MM.1S (cell line): ENCODE data around the gene PATJ.

Experiments used
- DNase-seq: peaks from one replicate; pipeline ENCODE4 v3.0.0-alpha.2; 2015
- H2AFZ ChIP-seq: fragments of 300-600 bp; sonication (generic); 2 replicates; pipeline ENCODE4 v1.6.0; 2016; ENCODE audit warnings: antibody characterized with exemption, low read length
- H3F3A ChIP-seq: fragments of 300-600 bp; sonication (generic); 2 replicates; pipeline ENCODE4 v1.6.1; 2016; ENCODE audit warnings: mild to moderate bottlenecking, antibody characterized with exemption, low read length, moderate library complexity, mixed read lengths; ENCODE audit not compliant: insufficient read depth
- H3K27ac ChIP-seq: fragments of 300-600 bp; sonication (generic); 2 replicates; pipeline ENCODE4 v1.5.1; 2016; ENCODE audit warnings: mild to moderate bottlenecking, low read length
- H3K27me3 ChIP-seq: fragments of 300-600 bp; sonication (generic); replicated peaks from 2 replicates; pipeline ENCODE4 v1.6.0; 2016; ENCODE audit warnings: low read length; ENCODE audit not compliant: insufficient read depth
- H3K36me3 ChIP-seq: fragments of 300-600 bp; sonication (generic); replicated peaks from 2 replicates; pipeline ENCODE4 v1.6.1; 2016; ENCODE audit warnings: mild to moderate bottlenecking, low read length, mixed read lengths; ENCODE audit not compliant: insufficient read depth
- H3K4me1 ChIP-seq: fragments of 300-600 bp; sonication (generic); 2 replicates; pipeline ENCODE4 v1.6.1; 2016; ENCODE audit warnings: low read length, mixed read lengths
- H3K4me2 ChIP-seq: fragments of 300-600 bp; sonication (generic); 2 replicates; pipeline ENCODE4 v1.6.0; 2016; ENCODE audit warnings: low read depth, low read length
- H3K4me3 ChIP-seq: fragments of 300-600 bp; sonication (generic); 2 replicates; pipeline ENCODE4 v1.5.1; 2016; ENCODE audit warnings: low read length, mixed read lengths
- H3K79me2 ChIP-seq: fragments of 300-600 bp; sonication (generic); 2 replicates; pipeline ENCODE4 v1.6.1; 2016; ENCODE audit warnings: mixed run types, low read length, mixed read lengths
- H3K9ac ChIP-seq: fragments of 300-600 bp; sonication (generic); 2 replicates; pipeline ENCODE4 v1.6.1; 2016; ENCODE audit warnings: low read length, mixed read lengths
- H3K9me2 ChIP-seq: fragments of 300-600 bp; sonication (generic); replicated peaks from 2 replicates; pipeline ENCODE4 v1.6.1; 2016; ENCODE audit warnings: mild to moderate bottlenecking, low read length, mixed read lengths; ENCODE audit not compliant: insufficient read depth
- H3K9me3 ChIP-seq: fragments of 300-600 bp; sonication (generic); replicated peaks from 2 replicates; pipeline ENCODE4 v1.6.1; 2016; ENCODE audit warnings: mild to moderate bottlenecking, low read length, mixed read lengths; ENCODE audit not compliant: insufficient read depth
- H4K20me1 ChIP-seq: fragments of 300-600 bp; sonication (generic); 2 replicates; pipeline ENCODE4 v1.6.1; 2016; ENCODE audit warnings: mild to moderate bottlenecking, low read length, moderate library complexity, mixed read lengths; ENCODE audit not compliant: insufficient read depth
- CTCF ChIP-seq: fragments of 300-600 bp; sonication (generic); IDR thresholded peaks from 2 replicates; pipeline ENCODE4 v1.5.1; 2016; ENCODE audit warnings: antibody characterized with exemption, low read length, mixed read lengths
- EZH2 ChIP-seq: fragments of 300-600 bp; sonication (generic); optimal IDR thresholded peaks from 2 replicates; pipeline ENCODE3; 2017; ENCODE audit warnings: low read depth, mild to moderate bottlenecking, antibody characterized with exemption, low read length, mixed read lengths
- EZH2phosphoT487 ChIP-seq: fragments of 300-600 bp; sonication (generic); IDR thresholded peaks from 2 replicates; pipeline ENCODE4 v1.6.1; 2018; ENCODE audit warnings: antibody characterized with exemption, low read length

Gene PATJ

GRCh38 chr1:61922950-61923480 is 180.7 kb downstream of the PATJ start:
- Histone ChIP-seq H3K79me2 (no peaks in the 10 kb centered on the region), H3K4me3 (no peak overlapping the region), H3K4me1 (no peaks in the 10 kb centered on the region), H3K9me2 (no peaks in the 10 kb centered on the region), H3K9ac (no peak overlapping the region), H3K27ac (no peak overlapping the region), H3F3A (no peaks in the 10 kb centered on the region), H3K4me2 (no peak overlapping the region), H2AFZ (no peak overlapping the region), H3K9me3 (no peaks in the 10 kb centered on the region), H3K27me3 (no peaks in the 10 kb centered on the region), H3K36me3 (no peaks in the 10 kb centered on the region), H4K20me1 (no peaks in the 10 kb centered on the region)
- DNase-seq, result no peak
- no peak for TF ChIP-seq EZH2

GRCh38 chr1:61925591-61926298 is 183.5 kb downstream of the PATJ start:
- no peaks in the 10 kb centered on the region for H3K79me2 ChIP-seq
- no peaks in the 10 kb centered on the region for H4K20me1 ChIP-seq
- H3K36me3 ChIP-seq, result no peaks in the 10 kb centered on the region
- TF ChIP-seq EZH2 (no peak), CTCF (no peak), EZH2phosphoT487 (no peak)
- no peak overlapping the region for H3K27ac ChIP-seq
- H3F3A ChIP-seq, result no peaks in the 10 kb centered on the region
- H3K4me3 ChIP-seq, result no peak overlapping the region
- no peak overlapping the region for H3K4me2 ChIP-seq
- H3K9me3 ChIP-seq, result no peaks in the 10 kb centered on the region
- no peak for DNase-seq
- no peaks in the 10 kb centered on the region for H3K9me2 ChIP-seq
- H2AFZ ChIP-seq, result no peak overlapping the region
- no peaks in the 10 kb centered on the region for H3K27me3 ChIP-seq
- H3K9ac ChIP-seq, result no peak overlapping the region
- H3K4me1 ChIP-seq, result no peaks in the 10 kb centered on the region

- Histone ChIP-seq H3K9me2 (no peaks in the 10 kb centered on the region), H3K9me3 (no peaks in the 10 kb centered on the region), H3K9ac (no peak overlapping the region), H3K27ac (no peak overlapping the region), H4K20me1 (no peaks in the 10 kb centered on the region), H3K36me3 (no peaks in the 10 kb centered on the region), H3K27me3 (no peaks in the 10 kb centered on the region), H3K79me2 (no peaks in the 10 kb centered on the region), H3K4me3 (no peak overlapping the region), H3K4me1 (no peaks in the 10 kb centered on the region), H3K4me2 (no peak overlapping the region), H2AFZ (no peak overlapping the region), H3F3A (no peaks in the 10 kb centered on the region)
- TF ChIP-seq EZH2 (no peak), EZH2phosphoT487 (no peak), CTCF (no peak)
- no peak for DNase-seq
Measured at GRCh38 chr1:61926597-61926996, 184.3 kb downstream of the PATJ start.

- no peaks in the 10 kb centered on the region for H3K4me1 ChIP-seq
- H3K4me3 ChIP-seq, result no peak overlapping the region
Measured at GRCh38 chr1:61930116-61930645, 187.9 kb downstream of the PATJ start.

More at GRCh38 chr1:61930116-61930645, 187.9 kb downstream of the PATJ start:
- no peaks in the 10 kb centered on the region for H3K27me3 ChIP-seq
- H3K36me3 ChIP-seq, result no peaks in the 10 kb centered on the region
- no peaks in the 10 kb centered on the region for H4K20me1 ChIP-seq
- no peak for DNase-seq
- TF ChIP-seq CTCF (no peak), EZH2 (no peak), EZH2phosphoT487 (no peak)
- H3K79me2 ChIP-seq, result no peaks in the 10 kb centered on the region
- no peak overlapping the region for H3K4me2 ChIP-seq
- no peak overlapping the region for H3K9ac ChIP-seq
- H3F3A ChIP-seq, result no peaks in the 10 kb centered on the region
- H3K27ac ChIP-seq, result no peak overlapping the region
- H2AFZ ChIP-seq, result no peak overlapping the region
- no peaks in the 10 kb centered on the region for H3K9me3 ChIP-seq
- H3K9me2 ChIP-seq, result no peaks in the 10 kb centered on the region
